GM21360 (cell line): Measurements from ENCODE around the gene RPL28.
"Not testable (repeated sequence)": the region's sequence is repeated elsewhere in the genome, so short reads cannot be mapped to it uniquely, and the experiment has no call there.

Experiments
- ATAC-seq: cut with Tn5 transposase; IDR thresholded peaks from one replicate; pipeline ENCODE4 v1.9.1; 2021; ENCODE audit warnings: mild to moderate bottlenecking, moderate library complexity; ENCODE audit not compliant: unreplicated experiment

The RPL28 gene

DNA sequence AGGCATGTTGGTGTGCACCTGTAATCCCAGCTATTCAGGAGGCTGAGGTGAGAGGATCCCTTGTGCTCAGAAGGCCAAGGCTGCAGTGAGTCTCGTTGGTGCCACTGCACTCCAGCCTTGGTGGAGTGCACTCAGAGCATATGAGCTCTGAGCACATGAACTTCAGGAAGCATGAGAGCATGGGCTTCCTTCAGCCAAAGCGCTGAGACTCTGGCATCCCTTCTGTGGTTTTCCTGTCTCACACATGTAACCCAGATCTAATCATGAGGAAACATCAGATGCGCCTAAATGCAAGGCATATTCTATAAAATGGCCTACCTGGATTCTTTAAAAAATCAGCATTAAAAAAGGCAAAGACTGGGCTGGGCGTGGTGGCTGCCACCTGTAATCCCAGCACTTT is 35.5 kb downstream of the RPL28 start:
- ATAC-seq, result not testable (repeated sequence)

GRCh38 chr19:55423225-55424005 is 37.7 kb downstream of the RPL28 start:
- no peak for ATAC-seq

DNA sequence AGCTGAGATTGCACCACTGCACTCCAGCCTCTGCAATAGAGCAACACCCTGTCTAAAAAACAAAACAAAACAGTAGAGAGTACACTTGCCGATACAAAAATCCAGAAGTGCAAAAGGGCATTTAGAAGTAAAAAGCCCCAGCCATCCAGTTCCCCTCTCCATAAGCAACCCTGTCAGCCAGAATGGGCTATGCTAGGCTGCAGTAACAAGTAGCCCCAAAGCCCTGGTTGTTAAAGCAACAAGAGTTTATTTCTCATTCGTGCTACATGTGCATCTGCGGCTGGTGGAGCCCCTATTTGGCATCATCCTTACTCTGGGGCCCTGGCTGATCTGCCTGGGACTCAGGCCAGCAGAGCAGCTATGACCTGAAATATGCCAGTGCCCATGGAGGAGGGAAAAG is 38.8 kb downstream of the RPL28 start:
- ATAC-seq, result no peak

DNA sequence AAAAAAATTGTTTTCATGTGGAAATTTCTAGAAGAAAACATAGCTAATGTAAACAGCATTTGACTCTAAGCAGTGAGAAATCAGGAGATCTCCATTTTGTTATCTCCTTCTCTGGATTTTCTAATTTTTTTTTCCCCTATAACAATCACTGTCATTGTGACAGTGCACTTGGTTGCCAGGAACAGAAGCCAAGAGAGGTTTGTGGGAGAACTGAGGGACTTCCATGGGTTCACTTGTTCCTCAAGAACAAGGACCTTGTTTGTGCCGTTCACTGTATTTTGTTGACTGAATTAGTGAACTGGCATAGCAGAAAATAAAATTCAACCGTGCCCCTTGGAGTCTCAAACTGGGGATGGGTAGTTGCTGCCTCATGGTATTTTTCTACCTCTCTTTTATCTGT is 40.3 kb downstream of the RPL28 start:
- no peak for ATAC-seq

DNA sequence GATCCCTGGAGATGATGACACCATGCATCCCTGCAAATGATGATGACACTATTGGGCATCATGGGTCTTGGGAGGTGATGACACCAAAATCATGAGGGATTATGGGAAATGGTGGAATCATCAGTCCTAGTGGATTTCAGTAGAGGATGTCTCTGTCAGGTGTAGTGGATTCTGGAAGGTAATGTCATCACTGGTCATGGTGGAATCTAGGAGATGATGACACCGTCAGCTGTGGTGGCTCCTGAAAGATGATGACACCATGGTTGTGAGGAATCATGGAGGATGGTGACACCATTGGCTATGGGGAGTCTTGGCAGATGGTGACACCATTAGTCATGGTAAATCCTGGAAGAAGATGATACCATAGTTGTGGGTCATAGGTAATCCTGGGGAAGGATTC is 45.5 kb downstream of the RPL28 start:
- ATAC-seq, result no peak

- no peak for ATAC-seq
Measured at GRCh38 chr19:55432241-55432959, 46.7 kb downstream of the RPL28 start.

DNA sequence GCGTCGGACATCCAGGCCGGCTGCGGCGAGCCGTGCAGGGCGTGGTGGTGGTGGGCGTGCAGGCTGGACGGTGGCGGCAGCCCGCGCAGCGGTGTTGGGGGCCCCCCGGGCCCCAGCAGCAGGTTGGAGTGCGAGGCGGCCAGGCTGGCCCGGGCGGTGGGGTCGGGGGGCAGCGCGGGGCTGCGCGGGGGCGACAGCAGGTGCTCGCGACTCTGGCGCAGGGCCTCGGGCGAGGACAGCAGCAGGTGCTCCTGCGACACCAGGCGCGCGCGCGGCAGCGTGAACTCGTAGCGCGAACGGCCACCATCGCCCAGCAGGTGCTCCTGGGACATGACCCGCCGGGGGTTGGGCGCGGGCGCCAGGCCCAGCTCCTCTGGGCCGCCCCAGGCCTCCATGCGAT is 47.6 kb downstream of the RPL28 start:
- ATAC-seq, result no peak

DNA sequence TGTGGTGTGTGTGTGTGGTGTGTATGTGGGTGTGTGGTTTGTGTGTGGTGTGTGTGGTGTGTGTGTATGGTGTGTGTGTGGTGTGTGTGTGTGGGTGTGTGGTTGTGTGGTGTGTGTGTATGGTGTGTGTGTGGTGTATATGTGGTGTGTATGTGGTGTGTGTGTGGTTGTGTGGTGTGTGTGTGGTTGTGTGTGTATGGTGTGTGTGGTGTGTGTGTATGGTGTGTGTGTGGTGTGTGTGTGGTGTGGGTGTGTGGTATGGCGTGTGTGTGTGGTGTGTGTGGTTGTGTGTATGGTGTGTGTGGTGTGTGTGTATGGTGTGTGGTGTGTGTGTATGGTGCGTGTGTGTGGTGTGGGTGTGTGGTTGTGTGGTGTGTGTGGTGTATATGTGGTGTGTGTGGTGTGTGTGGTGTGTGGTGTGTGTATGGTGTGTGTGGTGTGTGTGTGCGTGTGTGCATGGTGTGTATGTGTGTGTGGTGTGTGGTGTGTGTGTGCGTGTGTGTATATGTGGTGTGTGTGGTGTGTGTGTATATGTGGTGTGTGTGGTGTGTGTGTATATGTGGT is 48.7 kb downstream of the RPL28 start:
- no peak for ATAC-seq

DNA sequence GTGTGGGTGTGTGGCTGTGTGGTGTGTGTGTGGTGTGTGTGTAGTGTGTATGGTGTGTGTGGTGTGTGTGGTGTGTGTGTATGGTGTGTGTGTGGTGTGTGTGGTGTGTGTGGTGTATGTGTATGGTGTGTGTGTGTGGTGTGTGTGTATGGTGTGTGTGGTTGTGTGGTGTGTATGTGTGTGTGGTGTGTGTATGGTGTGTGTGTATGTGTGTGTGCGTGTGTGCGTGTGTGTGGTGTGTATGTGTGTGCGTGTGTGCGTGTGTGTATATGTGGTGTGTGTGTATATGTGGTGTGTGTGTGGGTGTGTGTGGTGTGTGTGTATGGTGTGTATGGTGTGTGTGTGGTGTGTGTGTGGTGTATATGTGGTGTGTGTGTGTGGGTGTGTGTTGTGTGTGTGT is 49.3 kb downstream of the RPL28 start:
- ATAC-seq, result no peak

DNA sequence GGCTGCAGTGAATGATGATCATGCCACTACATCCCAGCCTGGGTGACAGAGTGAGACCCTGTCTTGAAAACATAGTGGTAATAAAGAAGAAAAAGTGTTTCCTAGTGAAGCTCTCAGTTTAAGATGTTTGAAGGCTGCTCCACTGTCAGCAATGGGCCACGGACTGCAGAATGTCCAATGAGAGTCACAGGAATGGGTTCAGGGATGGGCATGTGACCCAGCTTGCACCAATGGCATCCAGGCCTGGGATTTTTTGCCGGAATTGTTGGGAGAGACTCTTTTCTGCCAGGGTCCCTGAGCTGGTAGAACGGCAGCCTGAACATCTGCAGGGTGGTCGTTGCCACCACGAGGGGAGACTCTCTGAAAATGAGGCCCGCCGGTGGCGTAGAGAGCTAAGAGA is 51.1 kb downstream of the RPL28 start:
- ATAC-seq, result no peak

- no peak for ATAC-seq
Measured at GRCh38 chr19:55437410-55437809, 51.7 kb downstream of the RPL28 start.

DNA sequence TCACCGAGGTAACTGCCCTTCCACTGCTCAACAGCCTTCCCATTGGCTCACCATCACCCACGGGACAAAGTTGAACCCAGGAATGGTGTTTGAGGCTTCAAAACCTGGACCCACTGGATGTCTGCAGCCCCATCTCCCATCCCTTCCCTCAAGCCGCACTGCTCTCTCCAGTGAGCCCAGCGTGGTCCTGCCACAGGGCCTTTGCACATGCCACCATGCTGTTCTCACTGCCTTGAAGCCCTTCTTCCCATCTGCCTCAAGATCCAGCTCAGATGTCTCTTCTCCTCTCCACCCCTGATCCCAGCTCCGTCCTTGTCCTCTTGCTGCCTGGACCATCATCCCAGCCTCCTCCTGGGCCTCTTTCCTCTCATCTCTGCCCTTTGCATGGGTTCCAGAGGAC is 53.3 kb downstream of the RPL28 start:
- ATAC-seq, result no peak

- no peak for ATAC-seq
Measured at GRCh38 chr19:55440411-55441105, 54.8 kb downstream of the RPL28 start.

GRCh38 chr19:55441319-55441691 is 55.6 kb downstream of the RPL28 start:
- no peak for ATAC-seq

- ATAC-seq, result no peak
Measured at GRCh38 chr19:55441692-55442321, 56.1 kb downstream of the RPL28 start.

- no peak for ATAC-seq
Measured at GRCh38 chr19:55442372-55442961, 56.7 kb downstream of the RPL28 start.

- ATAC-seq, result no peak
Measured at GRCh38 chr19:55443045-55443823, 57.5 kb downstream of the RPL28 start, which contains the start of gene SHISA7. Gene SHISA7 (minus strand): TSS chr19:55443300. CDS start chr19:55442863, 437 bp downstream.

DNA sequence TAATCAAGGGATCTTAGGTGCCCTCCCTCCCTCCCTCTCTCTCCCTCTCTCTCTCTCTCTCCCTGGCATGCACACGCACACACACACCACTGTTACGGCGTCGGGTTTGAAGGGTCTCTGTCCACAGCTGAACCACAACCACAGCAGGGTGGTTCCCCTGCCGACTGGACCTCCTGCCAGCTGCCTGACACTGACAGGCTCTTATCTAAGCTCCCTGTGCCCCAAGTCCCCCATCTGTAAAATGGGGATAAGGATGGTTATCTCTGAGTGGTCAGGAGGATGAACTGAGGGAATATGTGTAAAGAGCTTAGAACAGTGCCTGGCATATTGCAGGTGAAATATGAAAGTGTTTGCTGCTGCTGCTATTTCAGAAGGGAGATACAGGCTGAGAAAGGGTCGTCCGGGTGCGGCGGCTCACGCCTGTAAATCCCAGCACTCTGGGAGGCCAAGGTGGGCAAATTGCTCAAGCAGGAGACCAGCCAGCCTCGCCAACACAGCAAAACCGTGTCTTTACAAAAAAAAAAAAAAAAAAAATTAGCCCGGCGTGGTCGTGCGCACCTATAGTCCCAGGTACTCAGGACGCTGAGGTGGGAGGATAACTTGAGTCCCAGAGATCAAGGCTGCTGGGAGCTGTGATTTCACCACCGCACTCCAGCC is 58.2 kb downstream of the RPL28 start:
- no peak for ATAC-seq

- ATAC-seq, result no peak
Measured at GRCh38 chr19:55444646-55445045, 58.9 kb downstream of the RPL28 start.
